Spleen (tissue), 11 donors: ENCODE measurements around the gene SEC62. TPM values are rescaled to one million over a fixed set of nuclear protein-coding genes. Genes with fewer than 3 reads are reported as not detected.
A peak's percentile ranks its signal among the peaks of the same experiment; 100 is the strongest.

Experiments
- DNase-seq: peaks from one replicate; pipeline ENCODE4 v3.0.0-alpha.2; 2020
- H3K27ac ChIP-seq, 8 donors: fragments of 200-600 bp; sonication (generic) in 7 of 8; 1 replicate in 4 of 8; 2 replicates in 4 of 8; pipeline versions ENCODE4 v1.5.0 to v1.8.0; 2016 to 2021; ENCODE audit warnings: inconsistent platforms in 4 of 8, mild to moderate bottlenecking in 4 of 8, moderate library complexity in 1 of 8
- H3K27me3 ChIP-seq, 7 donors: fragments of 200-600 bp; sonication (generic) in 6 of 7; replicated peaks in 1 of 7; 1 replicate in 4 of 7; 2 replicates in 3 of 7; pipeline versions ENCODE4 v1.5.0 to v1.8.0; 2016 to 2021; ENCODE audit warnings: inconsistent platforms in 3 of 7, mild to moderate bottlenecking in 1 of 7
- H3K36me3 ChIP-seq, 6 donors: fragments of 200-600 bp; sonication (generic) in 5 of 6; 1 replicate in 4 of 6; 2 replicates in 2 of 6; pipeline versions ENCODE4 v1.5.0 to v1.8.0; 2016 to 2021; ENCODE audit warnings: inconsistent platforms in 2 of 6
- H3K4me1 ChIP-seq, 6 donors: fragments of 200-600 bp; sonication (generic) in 5 of 6; 1 replicate in 3 of 6; 2 replicates in 3 of 6; pipeline versions ENCODE4 v1.5.0 to v1.8.0; 2016 to 2021; ENCODE audit warnings: inconsistent platforms in 3 of 6
- H3K4me3 ChIP-seq, 8 donors: fragments of 200-600 bp; sonication (generic) in 7 of 8; 1 replicate in 4 of 8; 2 replicates in 4 of 8; pipeline versions ENCODE4 v1.5.0 to v1.8.0; 2016 to 2021; ENCODE audit warnings: inconsistent platforms in 4 of 8, mild to moderate bottlenecking in 4 of 8, moderate library complexity in 2 of 8
- H3K9me3 ChIP-seq, 8 donors: fragments of 200-600 bp; sonication (generic) in 7 of 8; 1 replicate in 4 of 8; 2 replicates in 4 of 8; pipeline versions ENCODE4 v1.5.0 to v1.8.0; 2016 to 2021; ENCODE audit warnings: inconsistent platforms in 4 of 8
- POLR2A ChIP-seq, 3 donors: fragments of 450-650 bp; IDR thresholded peaks; one replicate each; pipeline ENCODE4 v1.5.1; 2017; ENCODE audit warnings: antibody characterized with exemption in 3 of 3, mild to moderate bottlenecking in 1 of 3
- POLR2AphosphoS5 ChIP-seq, 3 donors: sonication (generic); formaldehyde crosslinking; IDR thresholded peaks; one replicate each; pipeline ENCODE4 v1.5.1; 2017; ENCODE audit warnings: antibody characterized with exemption in 3 of 3
- WGBS, 5 donors: extraction: QIAGEN DNeasy Blood & Tissue Kit in 3 of 5; methylation state at CpG; one replicate each; pipeline versions ENCODE4 v1.1.5 to v1.1.7; 2013 to 2018; 5-methylcytosine and 5-hydroxymethylcytosine counted together
- intact Hi-C: fragments of 100-400 bp; cut with DNase I; formaldehyde crosslinking; loops from one replicate; pipeline ENCODE4 v1.15.0; 2023; ENCODE audit warnings: low total_unique reads
- polyA plus RNA-seq, 3 donors: library from polyadenylated mRNA; stranded (reverse); fragments of 200-250 nt; gene quantifications; one replicate each; pipeline ENCODE4 v1.2.1, GENCODE V29; 2013
- total RNA-seq, 7 donors: library from RNA; depleted of rRNA in 3 of 7; stranded (reverse); fragments of >200 nt in 3 of 7; fragmentation: NEBNext Ultra II Directional in 4 of 7; extraction: Animal tissue kit (Norgen Biotek cat#: 25700) in 4 of 7; gene quantifications; one replicate each; pipeline versions ENCODE4 v1.1.0 to v1.2.1, GENCODE V29; 2016 to 2021
- TF ChIP-seq, protein P1 (sequence below), 11 experiments: fragments of 200-600 bp in 7 of 11; fragments of 450-650 bp in 4 of 11; sonication (generic) in 4 of 11; IDR thresholded peaks in 8 of 11; conservative IDR thresholded peaks in 3 of 11; 1 replicate in 7 of 11; 2 replicates in 4 of 11; pipeline versions ENCODE4 v1.4.0 to v1.8.0; 2016 to 2021; ENCODE audit warnings: antibody characterized with exemption in 11 of 11, inconsistent platforms in 4 of 11, mild to moderate bottlenecking in 1 of 11
- donor health status: healthy with polysubstance abuse.
- donor health status: DM: no; HTN: no; CAD: no; lungs with moderate emphysema.
- donor health status: DM: no; HTN: no; CAD: no.
- donor health status: Bipolar disorder and iron deficiency.
- donor health status: healthy.
- donor health status: DM: no; HTN: no; CAD: no.
- donor health status: DM: yes; HTN: yes; CAD: no.

SEC62 gene
- total and polyA plus RNA-seq, 10 donors: 32.8 to 178 (median 105) TPM

DNA sequence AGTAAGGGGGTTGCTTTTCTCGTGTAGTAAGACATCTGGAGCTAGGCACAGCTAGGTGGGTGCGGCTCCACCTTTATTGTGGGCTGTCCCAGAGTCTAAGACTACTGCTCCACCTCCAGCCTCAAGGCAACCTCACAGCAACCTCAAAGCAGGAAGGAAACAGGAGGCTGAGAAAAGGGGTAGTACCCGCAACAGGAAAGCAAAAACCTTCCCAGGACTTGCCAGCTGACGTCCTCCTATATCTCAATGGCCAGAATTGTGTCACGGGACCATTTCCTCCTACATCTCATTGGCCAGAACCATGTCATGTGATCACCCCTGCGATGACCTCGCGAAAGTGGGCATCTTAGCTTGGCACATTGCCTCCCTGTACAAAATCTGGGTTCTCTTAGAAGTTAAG, 66.9 kb downstream of the SEC62 start:
- TF ChIP-seq, protein P1, sequence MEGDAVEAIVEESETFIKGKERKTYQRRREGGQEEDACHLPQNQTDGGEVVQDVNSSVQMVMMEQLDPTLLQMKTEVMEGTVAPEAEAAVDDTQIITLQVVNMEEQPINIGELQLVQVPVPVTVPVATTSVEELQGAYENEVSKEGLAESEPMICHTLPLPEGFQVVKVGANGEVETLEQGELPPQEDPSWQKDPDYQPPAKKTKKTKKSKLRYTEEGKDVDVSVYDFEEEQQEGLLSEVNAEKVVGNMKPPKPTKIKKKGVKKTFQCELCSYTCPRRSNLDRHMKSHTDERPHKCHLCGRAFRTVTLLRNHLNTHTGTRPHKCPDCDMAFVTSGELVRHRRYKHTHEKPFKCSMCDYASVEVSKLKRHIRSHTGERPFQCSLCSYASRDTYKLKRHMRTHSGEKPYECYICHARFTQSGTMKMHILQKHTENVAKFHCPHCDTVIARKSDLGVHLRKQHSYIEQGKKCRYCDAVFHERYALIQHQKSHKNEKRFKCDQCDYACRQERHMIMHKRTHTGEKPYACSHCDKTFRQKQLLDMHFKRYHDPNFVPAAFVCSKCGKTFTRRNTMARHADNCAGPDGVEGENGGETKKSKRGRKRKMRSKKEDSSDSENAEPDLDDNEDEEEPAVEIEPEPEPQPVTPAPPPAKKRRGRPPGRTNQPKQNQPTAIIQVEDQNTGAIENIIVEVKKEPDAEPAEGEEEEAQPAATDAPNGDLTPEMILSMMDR (IDR thresholded peaks at IDR 0.05 in 8 of 11, conservative IDR thresholded peaks at IDR 0.05 in 3 of 11): no peak
- TF ChIP-seq POLR2AphosphoS5 (IDR thresholded peaks at IDR 0.05): peak in 1 of 3 donors; percentile 32
- no peak for DNase-seq
- H3K36me3 ChIP-seq: no peaks in the 10 kb centered on the region
- intact Hi-C loops: no loop called here
- H3K9me3 ChIP-seq: no peaks in the 10 kb centered on the region
- WGBS, 5 donors: 32 to 60% (median 38%) methylated on average over 7 to 8 of the region's 8 CpGs
- peaks cover 0 to 13% (median 0%) of the 10 kb centered on the region in 7 donors for H3K27me3 ChIP-seq
- H3K4me1 ChIP-seq: peaks cover 4 to 33% (median 11%) of the 10 kb centered on the region in 6 donors
- H3K4me3 ChIP-seq: peak overlapping the region in 1 of 8 donors; percentile 33
- H3K27ac ChIP-seq: peak overlapping the region in 6 of 8 donors; percentile 3 to 72 (median 58)

DNA sequence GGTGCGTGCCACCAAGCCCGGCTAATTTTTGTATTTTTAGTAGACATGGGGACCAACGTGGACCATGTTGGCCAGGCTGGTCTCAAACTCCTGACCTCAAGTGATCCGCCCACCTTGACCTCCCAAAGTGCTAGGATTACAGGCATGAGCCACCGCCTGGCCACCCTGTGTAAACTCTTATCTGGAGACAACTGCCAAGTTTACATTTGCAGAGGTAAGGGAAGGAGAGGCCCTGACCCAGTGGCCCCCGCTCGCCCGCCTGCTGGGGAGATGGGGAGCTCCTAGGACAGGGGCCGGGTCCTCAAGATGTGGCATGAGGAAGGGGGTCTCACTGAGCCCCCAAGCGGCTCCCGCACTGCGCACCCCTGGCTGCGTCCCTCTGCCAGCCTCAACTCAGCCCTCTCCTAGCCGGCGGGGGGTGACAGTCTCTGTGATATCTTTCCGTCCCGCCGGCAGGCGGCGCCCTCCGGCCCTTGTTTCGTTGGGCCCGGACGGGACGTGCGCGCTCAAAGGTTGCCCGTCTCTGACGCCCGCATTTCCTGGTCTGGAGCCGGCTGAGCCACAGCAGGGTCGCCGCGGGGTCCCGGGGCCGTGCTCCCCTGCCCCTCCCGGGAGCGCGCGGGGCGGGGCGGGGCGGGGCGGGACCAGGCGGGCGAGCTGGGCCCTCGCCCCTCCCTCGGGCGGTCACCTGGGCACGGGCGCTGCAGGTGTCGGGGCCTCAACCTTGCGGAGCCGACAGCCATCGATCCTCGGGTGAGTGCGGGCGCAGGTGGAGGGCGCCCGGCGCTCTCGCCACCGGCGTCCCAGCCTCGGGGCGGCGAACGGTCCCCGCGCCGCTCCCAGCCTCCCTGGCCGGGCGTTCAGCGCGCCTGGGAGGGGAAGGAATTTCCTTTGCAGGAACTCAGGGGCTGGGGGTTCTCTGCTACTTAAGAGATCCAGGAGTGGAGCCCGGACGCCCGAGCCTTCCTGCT, 71.1 kb downstream of the SEC62 start, which contains the start of gene GPR160:
Gene GPR160 (plus strand): TSS at position 533 of the 971 bp plus-strand sequence. CDS start 45,978 bp downstream, outside the sequence.
- peaks cover 8 to 57% (median 25%) of the 10 kb centered on the region in 6 donors for H3K4me1 ChIP-seq
- H3K27ac ChIP-seq: peak within 1 kb of the TSS; percentile 57 to 97 (median 90)
- intact Hi-C loops: no loop called here
- peak; percentile 98 for DNase-seq
- peaks cover 0 to 18% (median 0%) of the 10 kb centered on the region in 7 donors for H3K27me3 ChIP-seq
- H3K4me3 ChIP-seq: peak within 1 kb of the TSS; percentile 69 to 89 (median 79)
- 5 to 27% (median 6%) methylated on average over 9 to 78 of the region's 78 CpGs for WGBS, 5 donors
- H3K36me3 ChIP-seq: no peaks in the 10 kb centered on the region
- no peaks in the 10 kb centered on the region for H3K9me3 ChIP-seq
- no peak for TF ChIP-seq POLR2A (IDR thresholded peaks at IDR 0.05)
- TF ChIP-seq POLR2AphosphoS5 (IDR thresholded peaks at IDR 0.05): peak; percentile 69 to 87 (median 72)
- TF ChIP-seq, protein P1 (IDR thresholded peaks at IDR 0.05 in 8 of 11, conservative IDR thresholded peaks at IDR 0.05 in 3 of 11): peak; percentile 50 to 90 (median 83)

DNA sequence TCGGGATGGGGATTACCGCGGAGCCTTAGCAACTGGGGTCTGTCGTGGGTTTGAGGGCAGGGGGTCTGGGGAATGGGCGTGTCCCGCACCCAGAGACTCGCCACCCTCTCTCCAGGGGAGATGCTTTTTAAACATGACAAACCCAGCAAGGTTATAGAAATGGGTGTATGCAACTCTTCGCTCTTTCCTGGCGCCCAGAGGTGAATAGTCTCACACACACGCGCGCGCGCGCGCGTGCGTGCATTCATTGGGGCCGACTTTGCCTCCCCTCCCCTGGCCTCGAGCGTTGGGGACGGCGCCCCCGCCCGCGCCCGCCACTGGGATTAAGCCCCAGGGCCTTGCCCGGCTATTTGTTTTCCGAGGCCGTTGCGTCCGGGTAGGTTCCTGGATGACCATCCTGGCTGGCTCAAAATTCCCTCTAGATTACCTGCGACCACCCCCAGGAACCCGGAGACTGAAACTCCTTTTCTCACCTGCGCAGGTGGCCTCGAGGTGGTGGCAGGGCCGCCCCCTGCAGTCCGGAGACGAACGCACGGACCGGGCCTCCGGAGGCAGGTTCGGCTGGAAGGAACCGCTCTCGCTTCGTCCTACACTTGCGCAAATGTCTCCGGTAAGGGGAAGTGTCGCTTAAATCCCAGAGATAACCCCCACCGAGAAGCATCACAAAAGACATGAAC, 72.0 kb downstream of the SEC62 start:
- DNase-seq: peak; percentile 92
- TF ChIP-seq POLR2A (IDR thresholded peaks at IDR 0.05): no peak
- TF ChIP-seq, protein P1 (IDR thresholded peaks at IDR 0.05 in 8 of 11, conservative IDR thresholded peaks at IDR 0.05 in 3 of 11): peak in 9 of 11 experiments; percentile 15 to 52 (median 40)
- TF ChIP-seq POLR2AphosphoS5 (IDR thresholded peaks at IDR 0.05): peak; percentile 66 to 79 (median 70)
- peaks cover 0 to 18% (median 0%) of the 10 kb centered on the region in 7 donors for H3K27me3 ChIP-seq
- peak overlapping the region; percentile 57 to 97 (median 90) for H3K27ac ChIP-seq
- intact Hi-C loops: no loop called here
- H3K4me3 ChIP-seq: peak overlapping the region; percentile 69 to 89 (median 79)
- 1 to 5% (median 2%) methylated on average over 30 to 51 of the region's 51 CpGs for WGBS, 5 donors
- H3K4me1 ChIP-seq: peaks cover 8 to 56% (median 24%) of the 10 kb centered on the region in 6 donors
- no peaks in the 10 kb centered on the region for H3K36me3 ChIP-seq
- H3K9me3 ChIP-seq: no peaks in the 10 kb centered on the region
